ENCODE data around the gene ATP6V1G2.
"Not testable (repeated sequence)": the region's sequence is repeated elsewhere in the genome, so short reads cannot be mapped to it uniquely, and the experiment has no call there.

Gene ATP6V1G2

GRCh38 chr6:31529329-31530150 is 16.9 kb downstream of the ATP6V1G2 start:
- DNase-seq (ENCODE audit: low read depth in 3 of 3) = no peak

- DNase-seq (ENCODE audit: low read depth in 3 of 3) = no peak
Observed at GRCh38 chr6:31528821-31529328, 17.5 kb downstream of the ATP6V1G2 start, which contains the start of gene MCCD1. TSS of gene MCCD1 (plus strand) at chr6:31528962. CDS start at chr6:31529015, 53 bp downstream.

GRCh38 chr6:31528307-31528777 is 18.1 kb downstream of the ATP6V1G2 start:
- DNase-seq (ENCODE audit: low read depth in 3 of 3) = no peak

GRCh38 chr6:31525932-31526591 is 20.3 kb downstream of the ATP6V1G2 start:
- DNase-seq (ENCODE audit: low read depth in 3 of 3) = no peak

- no peak for DNase-seq (ENCODE audit: low read depth in 3 of 3)
Observed at GRCh38 chr6:31525553-31525931, 20.9 kb downstream of the ATP6V1G2 start.

- DNase-seq (ENCODE audit: low read depth in 3 of 3) = no peak
Observed at GRCh38 chr6:31521835-31522234, 24.6 kb downstream of the ATP6V1G2 start.

- DNase-seq (ENCODE audit: low read depth in 3 of 3) = no peak
Observed at GRCh38 chr6:31513456-31514165, 32.8 kb downstream of the ATP6V1G2 start.

GRCh38 chr6:31510007-31510406 is 36.4 kb downstream of the ATP6V1G2 start:
- DNase-seq (ENCODE audit: low read depth in 3 of 3) = no peak

GRCh38 chr6:31509036-31509435 is 37.4 kb downstream of the ATP6V1G2 start:
- not testable (repeated sequence) for DNase-seq (ENCODE audit: low read depth in 3 of 3)

GRCh38 chr6:31502586-31502985 is 43.8 kb downstream of the ATP6V1G2 start:
- no peak for DNase-seq (ENCODE audit: low read depth in 3 of 3)

- DNase-seq (ENCODE audit: low read depth in 3 of 3) = not testable (repeated sequence)
Observed at GRCh38 chr6:31499648-31500047, 46.8 kb downstream of the ATP6V1G2 start.

- DNase-seq (ENCODE audit: low read depth in 3 of 3) = no peak
Observed at GRCh38 chr6:31498748-31499147, 47.7 kb downstream of the ATP6V1G2 start.

GRCh38 chr6:31497531-31498476 is 48.6 kb downstream of the ATP6V1G2 start, which contains the start of gene MICB:
TSS of gene MICB (plus strand) at chr6:31498145. CDS start at chr6:31498194, 49 bp downstream.
- DNase-seq (ENCODE audit: low read depth in 3 of 3) = peak; percentile 70 to 78 (median 72)

GRCh38 chr6:31496826-31497225 is 49.6 kb downstream of the ATP6V1G2 start:
- DNase-seq (ENCODE audit: low read depth in 3 of 3) = not testable (repeated sequence)

GRCh38 chr6:31495580-31495979 is 50.8 kb downstream of the ATP6V1G2 start:
- no peak for DNase-seq (ENCODE audit: low read depth in 3 of 3)
